Ishikawa (cell line): ENCODE data around the gene ROPN1B.

Experiments used
- CEBPB ChIP-seq: IDR thresholded peaks from 2 replicates; pipeline ENCODE4 v1.6.1; 2012
- CREB1 ChIP-seq: IDR thresholded peaks from 2 replicates; pipeline ENCODE4 v1.6.1; 2012; ENCODE audit warnings: low read depth
- EGR1 ChIP-seq: IDR thresholded peaks from 2 replicates; pipeline ENCODE4 v1.6.1; 2012
- EP300 ChIP-seq: IDR thresholded peaks from 2 replicates; pipeline ENCODE4 v1.6.1; 2012; ENCODE audit warnings: borderline replicate concordance
- FOXM1 ChIP-seq: IDR thresholded peaks from 2 replicates; pipeline ENCODE4 v1.6.1; 2012; ENCODE audit warnings: low read depth, borderline replicate concordance
- NFIC ChIP-seq: IDR thresholded peaks from 2 replicates; pipeline ENCODE4 v1.6.1; 2012
- RAD21 ChIP-seq: IDR thresholded peaks from 2 replicates; pipeline ENCODE4 v1.6.1; 2012; ENCODE audit warnings: low read depth
- TAF1 ChIP-seq: IDR thresholded peaks from 2 replicates; pipeline ENCODE4 v1.6.1; 2012; ENCODE audit warnings: low read depth, mild to moderate bottlenecking
- TCF12 ChIP-seq: IDR thresholded peaks from 2 replicates; pipeline ENCODE4 v1.6.1; 2012; ENCODE audit warnings: low read depth
- TEAD4 ChIP-seq: IDR thresholded peaks from 2 replicates; pipeline ENCODE4 v1.6.1; 2012
- YY1 ChIP-seq: IDR thresholded peaks from 2 replicates; pipeline ENCODE4 v1.6.1; 2012; ENCODE audit warnings: low read depth
- ZBTB7A ChIP-seq: IDR thresholded peaks from 2 replicates; pipeline ENCODE4 v1.6.1; 2012; ENCODE audit warnings: low read depth
- TF ChIP-seq, protein P1 (sequence below): IDR thresholded peaks from 2 replicates; pipeline ENCODE4 v1.6.1; 2012; ENCODE audit warnings: low read depth, mild to moderate bottlenecking
- TF ChIP-seq, protein P2 (sequence below): IDR thresholded peaks from 2 replicates; pipeline ENCODE4 v1.6.1; 2012
- TF ChIP-seq, protein P3 (sequence below): IDR thresholded peaks from 2 replicates; pipeline ENCODE4 v1.6.1; 2012

Gene ROPN1B

DNA sequence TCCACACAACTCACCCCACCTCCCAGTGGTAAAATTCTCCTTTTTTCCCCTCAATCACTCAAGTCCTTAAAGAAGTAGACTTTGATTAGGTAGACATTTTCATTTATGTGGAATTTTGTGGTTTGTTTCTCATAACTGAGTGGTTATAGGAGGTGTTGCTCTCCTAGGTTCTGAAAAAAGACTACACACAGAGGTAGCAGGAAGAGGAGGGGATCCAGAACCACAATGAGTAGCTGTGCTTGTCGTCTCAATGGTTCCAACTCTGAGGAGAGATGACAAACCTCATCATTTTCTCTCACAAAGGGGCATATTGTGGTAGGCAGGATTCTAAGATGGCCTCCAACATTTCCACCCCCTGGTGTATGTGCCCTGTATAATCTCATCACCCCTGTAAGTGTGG lies 5.1 kb upstream of the ROPN1B start:
- TF ChIP-seq, protein P1, sequence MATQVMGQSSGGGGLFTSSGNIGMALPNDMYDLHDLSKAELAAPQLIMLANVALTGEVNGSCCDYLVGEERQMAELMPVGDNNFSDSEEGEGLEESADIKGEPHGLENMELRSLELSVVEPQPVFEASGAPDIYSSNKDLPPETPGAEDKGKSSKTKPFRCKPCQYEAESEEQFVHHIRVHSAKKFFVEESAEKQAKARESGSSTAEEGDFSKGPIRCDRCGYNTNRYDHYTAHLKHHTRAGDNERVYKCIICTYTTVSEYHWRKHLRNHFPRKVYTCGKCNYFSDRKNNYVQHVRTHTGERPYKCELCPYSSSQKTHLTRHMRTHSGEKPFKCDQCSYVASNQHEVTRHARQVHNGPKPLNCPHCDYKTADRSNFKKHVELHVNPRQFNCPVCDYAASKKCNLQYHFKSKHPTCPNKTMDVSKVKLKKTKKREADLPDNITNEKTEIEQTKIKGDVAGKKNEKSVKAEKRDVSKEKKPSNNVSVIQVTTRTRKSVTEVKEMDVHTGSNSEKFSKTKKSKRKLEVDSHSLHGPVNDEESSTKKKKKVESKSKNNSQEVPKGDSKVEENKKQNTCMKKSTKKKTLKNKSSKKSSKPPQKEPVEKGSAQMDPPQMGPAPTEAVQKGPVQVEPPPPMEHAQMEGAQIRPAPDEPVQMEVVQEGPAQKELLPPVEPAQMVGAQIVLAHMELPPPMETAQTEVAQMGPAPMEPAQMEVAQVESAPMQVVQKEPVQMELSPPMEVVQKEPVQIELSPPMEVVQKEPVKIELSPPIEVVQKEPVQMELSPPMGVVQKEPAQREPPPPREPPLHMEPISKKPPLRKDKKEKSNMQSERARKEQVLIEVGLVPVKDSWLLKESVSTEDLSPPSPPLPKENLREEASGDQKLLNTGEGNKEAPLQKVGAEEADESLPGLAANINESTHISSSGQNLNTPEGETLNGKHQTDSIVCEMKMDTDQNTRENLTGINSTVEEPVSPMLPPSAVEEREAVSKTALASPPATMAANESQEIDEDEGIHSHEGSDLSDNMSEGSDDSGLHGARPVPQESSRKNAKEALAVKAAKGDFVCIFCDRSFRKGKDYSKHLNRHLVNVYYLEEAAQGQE, result peak; percentile 76

DNA sequence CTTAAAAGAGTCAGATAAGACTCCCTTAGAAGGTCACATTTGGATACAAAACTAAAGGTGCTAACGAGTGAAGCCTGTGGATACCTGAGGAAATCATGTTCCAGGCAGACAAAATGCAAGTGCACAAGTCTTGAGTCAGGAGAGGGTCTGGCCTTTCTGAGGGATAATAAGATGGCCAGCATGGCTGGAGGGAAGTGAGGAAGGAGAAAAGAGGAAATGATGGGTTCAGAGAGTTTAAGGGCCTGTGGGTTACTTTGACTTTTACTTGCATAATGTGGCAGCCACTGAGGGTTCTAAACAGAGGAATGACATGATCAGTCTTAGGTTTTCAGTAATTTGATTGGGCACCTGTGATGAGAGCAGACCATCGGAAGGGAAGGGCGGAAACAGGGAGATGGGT lies 3.5 kb upstream of the ROPN1B start:
- no peak for TF ChIP-seq YY1
- TF ChIP-seq FOXM1, result no peak
- TF ChIP-seq EGR1, result no peak
- TF ChIP-seq TEAD4, result no peak
- TF ChIP-seq NFIC, result no peak
- TF ChIP-seq, protein P2, sequence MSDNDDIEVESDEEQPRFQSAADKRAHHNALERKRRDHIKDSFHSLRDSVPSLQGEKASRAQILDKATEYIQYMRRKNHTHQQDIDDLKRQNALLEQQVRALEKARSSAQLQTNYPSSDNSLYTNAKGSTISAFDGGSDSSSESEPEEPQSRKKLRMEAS, result no peak
- no peak for TF ChIP-seq ZBTB7A
- TF ChIP-seq TAF1, result no peak
- no peak for TF ChIP-seq RAD21
- no peak for TF ChIP-seq EP300
- no peak for TF ChIP-seq CEBPB
- no peak for TF ChIP-seq CREB1

DNA sequence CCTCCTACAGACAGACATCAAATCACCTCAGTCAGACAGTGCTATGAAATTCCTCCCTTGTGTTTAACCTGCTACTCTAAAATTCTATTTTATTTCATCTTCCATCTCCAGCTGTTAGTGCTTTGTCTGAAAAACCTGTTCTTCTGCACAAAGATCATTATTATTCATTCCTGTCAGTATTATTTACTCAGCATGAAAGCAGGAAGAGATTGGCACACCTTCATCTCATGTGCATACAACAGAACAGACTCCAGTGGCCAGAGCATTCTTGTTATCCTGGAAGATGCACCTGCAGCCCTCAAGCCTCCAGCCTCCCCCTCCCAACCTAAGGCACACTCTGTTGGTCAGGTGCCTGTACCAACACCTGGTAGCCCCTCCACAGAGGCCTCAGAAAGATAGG lies 1.8 kb upstream of the ROPN1B start:
- TF ChIP-seq FOXM1 (no peak), EGR1 (no peak)

DNA sequence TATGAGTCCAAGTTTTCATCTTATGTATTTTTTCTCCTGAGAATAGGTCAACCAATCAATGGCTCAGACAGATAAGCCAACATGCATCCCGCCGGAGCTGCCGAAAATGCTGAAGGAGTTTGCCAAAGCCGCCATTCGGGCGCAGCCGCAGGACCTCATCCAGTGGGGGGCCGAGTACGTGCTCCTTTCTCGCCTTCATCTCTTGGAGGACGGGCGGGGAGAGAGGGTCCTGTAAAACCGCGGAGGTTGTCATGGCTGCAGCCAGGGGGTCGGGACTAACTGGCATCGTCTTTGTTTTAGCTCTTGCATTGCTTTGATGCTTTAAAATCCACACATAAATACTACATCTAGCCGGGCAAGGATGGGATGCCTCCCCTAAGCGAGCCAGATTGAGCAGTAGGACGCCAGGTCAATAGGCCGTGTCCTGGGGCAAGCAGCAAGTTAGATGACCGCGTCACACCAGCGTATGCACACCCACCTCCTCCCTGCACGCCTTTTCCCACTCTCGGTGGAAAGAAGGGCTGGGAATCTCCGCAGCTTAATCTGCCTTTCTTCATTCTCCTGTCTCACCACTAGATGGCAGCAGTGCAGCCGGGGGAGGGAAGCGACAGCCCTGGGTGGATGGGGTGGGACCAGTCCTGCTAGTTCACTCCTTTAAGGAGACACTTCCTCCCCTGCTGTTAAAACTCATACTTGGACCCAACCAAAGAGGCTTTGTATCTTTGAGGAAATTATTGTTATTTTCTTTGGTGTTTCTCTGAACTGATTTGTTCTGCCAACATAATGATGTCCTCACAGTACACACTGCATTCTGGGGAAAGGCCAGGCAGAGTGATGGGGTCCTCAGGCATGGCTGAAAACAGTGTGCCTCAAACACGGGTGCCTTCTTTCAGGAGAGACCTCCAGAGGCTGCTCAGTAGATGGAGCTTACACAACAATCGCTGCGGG lies 3.3 kb downstream of the ROPN1B start:
- peak; percentile 52 for TF ChIP-seq RAD21

DNA sequence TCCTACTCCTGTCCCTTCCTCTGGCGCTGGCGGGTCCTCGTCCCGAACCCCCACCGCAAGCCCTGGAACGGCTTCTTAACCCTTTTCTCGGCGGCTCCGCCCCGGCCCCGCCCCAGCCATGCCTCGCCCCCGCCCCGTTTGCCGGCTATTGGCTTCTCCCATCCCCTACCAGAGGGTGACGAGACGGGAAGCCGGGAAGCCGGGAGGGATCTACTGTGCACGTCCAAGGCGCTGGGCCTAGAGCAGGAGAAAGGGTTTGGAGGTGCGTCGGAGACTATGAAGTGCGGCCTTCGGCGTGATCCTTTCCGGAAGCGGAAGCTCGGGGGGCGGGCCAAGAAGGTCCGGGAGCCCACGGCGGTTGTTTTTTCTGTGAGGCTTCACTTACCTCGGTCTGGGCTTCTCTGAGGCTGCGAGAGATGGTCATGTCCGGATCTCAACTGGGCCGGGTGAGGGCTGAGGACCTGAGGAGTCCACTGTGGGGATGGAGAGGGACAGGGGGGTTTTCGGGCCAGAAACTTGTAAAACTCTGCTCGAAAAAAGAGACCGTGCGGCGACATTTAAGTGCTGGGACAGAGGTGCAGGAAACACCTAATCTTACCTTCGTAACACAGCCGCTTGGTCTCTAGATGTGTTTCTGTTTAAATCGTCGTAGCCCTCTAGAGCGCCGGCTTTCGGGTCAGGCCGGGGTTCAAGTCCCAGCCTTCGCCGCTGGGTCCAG lies 21.4 kb downstream of the ROPN1B start:
- TF ChIP-seq CREB1, result no peak
- no peak for TF ChIP-seq CEBPB
- TF ChIP-seq FOXM1, result no peak
- TF ChIP-seq, protein P1, result no peak
- TF ChIP-seq TAF1, result peak; percentile 75
- no peak for TF ChIP-seq NFIC
- no peak for TF ChIP-seq TEAD4
- no peak for TF ChIP-seq EP300
- TF ChIP-seq EGR1, result no peak
- no peak for TF ChIP-seq ZBTB7A
- 0 out of 2 replicates have a peak, but pooled peaks have one; percentile 34 for TF ChIP-seq TCF12
- TF ChIP-seq, protein P3, sequence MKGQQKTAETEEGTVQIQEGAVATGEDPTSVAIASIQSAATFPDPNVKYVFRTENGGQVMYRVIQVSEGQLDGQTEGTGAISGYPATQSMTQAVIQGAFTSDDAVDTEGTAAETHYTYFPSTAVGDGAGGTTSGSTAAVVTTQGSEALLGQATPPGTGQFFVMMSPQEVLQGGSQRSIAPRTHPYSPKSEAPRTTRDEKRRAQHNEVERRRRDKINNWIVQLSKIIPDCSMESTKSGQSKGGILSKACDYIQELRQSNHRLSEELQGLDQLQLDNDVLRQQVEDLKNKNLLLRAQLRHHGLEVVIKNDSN, result peak; percentile 13; the same call in 1 of the 2 replicates
- TF ChIP-seq RAD21, result no peak
- no peak for TF ChIP-seq YY1
- TF ChIP-seq, protein P2, result peak; percentile 90

DNA sequence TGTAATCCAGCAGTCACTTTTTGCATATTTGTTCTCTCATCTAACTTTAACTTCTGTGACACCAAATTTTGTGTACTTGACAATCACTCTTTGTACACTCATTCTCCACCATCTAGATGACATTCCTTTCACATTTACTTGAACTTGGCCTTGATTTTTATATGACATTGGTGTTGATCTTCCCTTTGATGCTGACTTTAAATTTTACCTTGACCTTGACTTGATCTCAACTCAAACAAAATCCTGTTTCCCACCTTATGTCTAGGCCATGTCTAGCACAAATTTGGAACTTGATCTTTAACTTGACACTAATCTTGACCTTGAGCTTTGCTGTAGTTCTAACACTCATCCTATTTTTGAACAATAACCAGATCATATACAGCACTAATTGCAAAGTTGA lies 33.2 kb downstream of the ROPN1B start:
- TF ChIP-seq ZBTB7A (no peak), TCF12 (no peak), EP300 (no peak), YY1 (no peak), CEBPB (no peak), EGR1 (no peak), CREB1 (no peak), FOXM1 (no peak), NFIC (no peak), RAD21 (no peak), TEAD4 (no peak), TAF1 (no peak)
- TF ChIP-seq, protein P1, result no peak
- TF ChIP-seq, protein P3, result no peak
- TF ChIP-seq, protein P2, result no peak
